MM.1S (cell line): Measurements from ENCODE around the gene THOC2.

Experiments used
- EZH2 ChIP-seq: fragments of 300-600 bp; sonication (generic); optimal IDR thresholded peaks from 2 replicates; pipeline ENCODE3; 2017; ENCODE audit warnings: low read depth, mild to moderate bottlenecking, antibody characterized with exemption, low read length, mixed read lengths
- TF ChIP-seq, protein P1 (sequence below): fragments of 300-600 bp; sonication (generic); IDR thresholded peaks from 2 replicates; pipeline ENCODE4 v1.5.1; 2016; ENCODE audit warnings: antibody characterized with exemption, low read length, mixed read lengths

DNA sequence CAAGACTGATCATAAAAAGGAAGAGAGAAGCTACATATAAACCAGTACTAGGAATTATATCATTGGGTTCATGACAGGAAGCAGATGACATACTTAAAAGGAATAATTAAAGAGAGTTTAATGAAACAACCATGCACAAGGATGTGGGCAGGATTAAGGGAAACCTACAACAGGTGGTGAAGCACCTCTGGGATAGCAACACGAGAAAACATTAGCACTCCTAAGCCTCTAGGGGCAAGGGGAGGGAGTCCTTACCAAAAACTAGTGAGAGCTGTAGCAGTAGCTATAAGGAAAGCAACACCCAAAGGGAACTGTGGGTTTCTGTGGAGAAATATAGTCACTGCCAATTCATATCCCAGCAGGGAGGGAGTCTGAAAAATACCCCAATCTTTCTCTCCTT is 7.2 kb upstream of the THOC2 start:
- no peak for TF ChIP-seq EZH2
- TF ChIP-seq, protein P1, sequence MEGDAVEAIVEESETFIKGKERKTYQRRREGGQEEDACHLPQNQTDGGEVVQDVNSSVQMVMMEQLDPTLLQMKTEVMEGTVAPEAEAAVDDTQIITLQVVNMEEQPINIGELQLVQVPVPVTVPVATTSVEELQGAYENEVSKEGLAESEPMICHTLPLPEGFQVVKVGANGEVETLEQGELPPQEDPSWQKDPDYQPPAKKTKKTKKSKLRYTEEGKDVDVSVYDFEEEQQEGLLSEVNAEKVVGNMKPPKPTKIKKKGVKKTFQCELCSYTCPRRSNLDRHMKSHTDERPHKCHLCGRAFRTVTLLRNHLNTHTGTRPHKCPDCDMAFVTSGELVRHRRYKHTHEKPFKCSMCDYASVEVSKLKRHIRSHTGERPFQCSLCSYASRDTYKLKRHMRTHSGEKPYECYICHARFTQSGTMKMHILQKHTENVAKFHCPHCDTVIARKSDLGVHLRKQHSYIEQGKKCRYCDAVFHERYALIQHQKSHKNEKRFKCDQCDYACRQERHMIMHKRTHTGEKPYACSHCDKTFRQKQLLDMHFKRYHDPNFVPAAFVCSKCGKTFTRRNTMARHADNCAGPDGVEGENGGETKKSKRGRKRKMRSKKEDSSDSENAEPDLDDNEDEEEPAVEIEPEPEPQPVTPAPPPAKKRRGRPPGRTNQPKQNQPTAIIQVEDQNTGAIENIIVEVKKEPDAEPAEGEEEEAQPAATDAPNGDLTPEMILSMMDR, result no peak
